Progenitor cell of endocrine pancreas (in vitro differentiated cells): Measurements from ENCODE around the gene EML4. TPM values are rescaled to one million over a fixed set of nuclear protein-coding genes. Genes with fewer than 3 reads are reported as not detected.

Experiments used
- DNase-seq: peaks from one replicate; pipeline ENCODE4 v3.0.0; 2021; ENCODE audit warnings: low spot score; ENCODE audit not compliant: unreplicated experiment
- H3K27ac Mint-ChIP-seq: 2 replicates; pipeline ENCODE4 v1.8.0; 2021; ENCODE audit warnings: mild to moderate bottlenecking, moderate library complexity, mixed read lengths
- H3K27me3 Mint-ChIP-seq: 2 replicates; pipeline ENCODE4 v1.8.0; 2021; ENCODE audit warnings: mixed read lengths
- H3K36me3 Mint-ChIP-seq: 2 replicates; pipeline ENCODE4 v1.8.0; 2022; ENCODE audit warnings: mixed read lengths; ENCODE audit not compliant: insufficient read depth
- H3K4me1 Mint-ChIP-seq: 2 replicates; pipeline ENCODE4 v1.8.0; 2021; ENCODE audit warnings: low read depth, mixed read lengths
- H3K4me3 Mint-ChIP-seq: 2 replicates; pipeline ENCODE4 v1.8.0; 2021; ENCODE audit warnings: low read depth, mild to moderate bottlenecking, moderate library complexity, mixed read lengths
- H3K9me3 Mint-ChIP-seq: 2 replicates; pipeline ENCODE4 v1.8.0; 2021; ENCODE audit warnings: low read depth, mixed read lengths
- total RNA-seq: library from RNA; stranded (reverse); gene quantifications from 2 replicates; pipeline ENCODE4 v1.2.1, GENCODE V29; 2021
- TF ChIP-seq, protein P1 (sequence below): fragments of 200-600 bp; sonication (generic); IDR thresholded peaks from one replicate; pipeline ENCODE4 v1.5.0; 2021; ENCODE audit warnings: antibody characterized with exemption, mild to moderate bottlenecking; ENCODE audit not compliant: unreplicated experiment

The EML4 gene
- total RNA-seq, 1 donor from 2014 or later, result 75.7 TPM

GRCh38 chr2:42136782-42137124 lies 32.4 kb upstream of the EML4 start:
- H3K4me1 Mint-ChIP-seq, result peaks cover 34% of the 10 kb centered on the region
- H3K9me3 Mint-ChIP-seq, result no peaks in the 10 kb centered on the region
- H3K27ac Mint-ChIP-seq, result peak overlapping the region; percentile 35
- TF ChIP-seq, protein P1, sequence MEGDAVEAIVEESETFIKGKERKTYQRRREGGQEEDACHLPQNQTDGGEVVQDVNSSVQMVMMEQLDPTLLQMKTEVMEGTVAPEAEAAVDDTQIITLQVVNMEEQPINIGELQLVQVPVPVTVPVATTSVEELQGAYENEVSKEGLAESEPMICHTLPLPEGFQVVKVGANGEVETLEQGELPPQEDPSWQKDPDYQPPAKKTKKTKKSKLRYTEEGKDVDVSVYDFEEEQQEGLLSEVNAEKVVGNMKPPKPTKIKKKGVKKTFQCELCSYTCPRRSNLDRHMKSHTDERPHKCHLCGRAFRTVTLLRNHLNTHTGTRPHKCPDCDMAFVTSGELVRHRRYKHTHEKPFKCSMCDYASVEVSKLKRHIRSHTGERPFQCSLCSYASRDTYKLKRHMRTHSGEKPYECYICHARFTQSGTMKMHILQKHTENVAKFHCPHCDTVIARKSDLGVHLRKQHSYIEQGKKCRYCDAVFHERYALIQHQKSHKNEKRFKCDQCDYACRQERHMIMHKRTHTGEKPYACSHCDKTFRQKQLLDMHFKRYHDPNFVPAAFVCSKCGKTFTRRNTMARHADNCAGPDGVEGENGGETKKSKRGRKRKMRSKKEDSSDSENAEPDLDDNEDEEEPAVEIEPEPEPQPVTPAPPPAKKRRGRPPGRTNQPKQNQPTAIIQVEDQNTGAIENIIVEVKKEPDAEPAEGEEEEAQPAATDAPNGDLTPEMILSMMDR, result no peak
- H3K27me3 Mint-ChIP-seq, result peaks cover 20% of the 10 kb centered on the region
- no peaks in the 10 kb centered on the region for H3K36me3 Mint-ChIP-seq
- no peak overlapping the region for H3K4me3 Mint-ChIP-seq
- no peak for DNase-seq

DNA sequence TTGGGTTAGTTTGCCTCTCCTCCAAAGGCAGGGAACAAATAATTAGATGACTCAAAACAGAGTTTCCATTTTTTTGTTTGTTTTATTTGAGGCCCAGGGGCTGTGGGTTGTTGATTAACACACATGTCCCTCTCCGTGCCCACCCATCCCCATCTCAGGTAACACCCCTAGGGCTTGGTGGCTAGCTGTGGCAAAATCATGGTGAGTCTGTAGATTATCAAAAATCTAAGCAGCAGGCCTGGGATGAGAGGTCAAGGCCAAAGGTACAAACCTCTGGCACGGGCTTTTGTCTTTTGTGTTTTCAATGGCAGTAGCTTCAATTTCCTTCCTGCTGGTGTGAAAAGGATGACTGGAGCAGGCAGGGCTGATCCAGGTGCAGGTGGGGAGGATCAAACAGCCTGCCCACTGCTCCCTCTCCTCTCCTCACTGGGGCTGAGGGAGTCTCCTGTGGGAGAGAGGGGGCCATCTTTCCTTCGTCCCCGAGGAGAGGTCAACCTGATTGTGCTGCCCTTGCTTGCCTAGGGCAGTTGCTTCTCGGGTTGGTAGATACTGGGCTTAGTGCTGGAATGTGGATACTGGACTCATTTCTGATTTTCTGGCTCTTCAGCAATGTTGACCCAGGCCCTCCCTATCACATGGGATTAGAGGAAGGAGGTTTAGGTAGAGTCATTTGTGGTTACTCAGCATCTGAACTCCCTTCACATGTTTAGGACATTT lies 31.9 kb upstream of the EML4 start:
- DNase-seq, result no peak
- H3K27ac Mint-ChIP-seq, result peak overlapping the region; percentile 69
- TF ChIP-seq, protein P1, result no peak
- no peaks in the 10 kb centered on the region for H3K9me3 Mint-ChIP-seq
- peaks cover 40% of the 10 kb centered on the region for H3K4me1 Mint-ChIP-seq
- H3K4me3 Mint-ChIP-seq, result no peak overlapping the region
- H3K27me3 Mint-ChIP-seq, result peaks cover 15% of the 10 kb centered on the region
- H3K36me3 Mint-ChIP-seq, result no peaks in the 10 kb centered on the region

- Mint-ChIP-seq H3K9me3 (no peaks in the 10 kb centered on the region), H3K4me1 (peaks cover 39% of the 10 kb centered on the region), H3K27ac (peak overlapping the region; percentile 69), H3K36me3 (no peaks in the 10 kb centered on the region), H3K4me3 (no peak overlapping the region), H3K27me3 (peaks cover 4% of the 10 kb centered on the region)
- TF ChIP-seq, protein P1, result no peak
- no peak for DNase-seq
Observed at GRCh38 chr2:42138163-42139015, 30.8 kb upstream of the EML4 start.

DNA sequence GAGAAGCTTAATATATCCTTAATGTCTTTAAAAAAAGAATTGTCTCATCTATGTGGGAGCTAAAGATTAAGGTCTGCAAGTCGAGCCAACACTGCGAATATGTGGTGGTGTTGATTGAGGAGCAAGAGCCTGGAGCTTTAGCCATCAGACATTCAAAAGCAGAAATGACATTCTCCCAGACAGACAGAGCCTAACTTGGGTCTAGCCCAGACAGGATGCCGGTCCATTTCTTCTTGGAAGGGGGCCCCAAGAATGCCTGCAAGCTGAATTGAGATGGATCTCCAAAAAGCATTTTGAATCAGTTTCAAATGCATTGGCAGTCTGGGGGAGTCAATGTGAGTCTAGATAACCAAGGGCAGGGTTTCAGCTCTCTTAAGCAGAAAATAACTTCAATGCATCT lies 30.1 kb upstream of the EML4 start:
- H3K4me1 Mint-ChIP-seq, result peaks cover 38% of the 10 kb centered on the region
- H3K27me3 Mint-ChIP-seq, result no peaks in the 10 kb centered on the region
- H3K4me3 Mint-ChIP-seq, result no peak overlapping the region
- TF ChIP-seq, protein P1, result no peak
- H3K36me3 Mint-ChIP-seq, result no peaks in the 10 kb centered on the region
- no peak for DNase-seq
- H3K27ac Mint-ChIP-seq, result peak overlapping the region; percentile 64
- no peaks in the 10 kb centered on the region for H3K9me3 Mint-ChIP-seq

GRCh38 chr2:42140496-42140895 lies 28.7 kb upstream of the EML4 start:
- no peak for DNase-seq
- Mint-ChIP-seq H3K36me3 (no peaks in the 10 kb centered on the region), H3K9me3 (no peaks in the 10 kb centered on the region), H3K4me1 (peaks cover 38% of the 10 kb centered on the region), H3K27ac (peak overlapping the region; percentile 98), H3K4me3 (no peak overlapping the region), H3K27me3 (no peaks in the 10 kb centered on the region)
- TF ChIP-seq, protein P1, result no peak
